Measurements from ENCODE around the gene SDHA.

DNA sequence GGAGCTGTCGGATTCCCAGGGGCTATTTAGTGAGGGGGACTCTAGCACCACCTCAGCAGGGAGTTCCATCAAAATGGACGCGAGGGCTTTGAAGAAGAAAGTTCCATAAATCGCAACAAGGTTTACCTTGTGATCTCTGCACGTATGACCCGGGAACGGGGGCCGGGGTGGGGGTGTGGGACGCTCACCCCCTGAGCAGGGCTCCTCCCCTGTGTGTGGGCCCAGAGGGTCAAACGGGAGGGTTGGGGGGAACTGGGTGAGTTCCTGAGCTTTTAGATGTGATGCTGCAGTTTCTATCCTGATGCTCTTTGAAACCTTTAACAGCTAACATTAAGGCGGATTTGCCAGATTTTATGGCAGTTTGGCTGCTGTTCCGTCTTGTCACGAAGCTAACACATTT is 45.7 kb upstream of the SDHA start:
- TF ChIP-seq, protein P1, sequence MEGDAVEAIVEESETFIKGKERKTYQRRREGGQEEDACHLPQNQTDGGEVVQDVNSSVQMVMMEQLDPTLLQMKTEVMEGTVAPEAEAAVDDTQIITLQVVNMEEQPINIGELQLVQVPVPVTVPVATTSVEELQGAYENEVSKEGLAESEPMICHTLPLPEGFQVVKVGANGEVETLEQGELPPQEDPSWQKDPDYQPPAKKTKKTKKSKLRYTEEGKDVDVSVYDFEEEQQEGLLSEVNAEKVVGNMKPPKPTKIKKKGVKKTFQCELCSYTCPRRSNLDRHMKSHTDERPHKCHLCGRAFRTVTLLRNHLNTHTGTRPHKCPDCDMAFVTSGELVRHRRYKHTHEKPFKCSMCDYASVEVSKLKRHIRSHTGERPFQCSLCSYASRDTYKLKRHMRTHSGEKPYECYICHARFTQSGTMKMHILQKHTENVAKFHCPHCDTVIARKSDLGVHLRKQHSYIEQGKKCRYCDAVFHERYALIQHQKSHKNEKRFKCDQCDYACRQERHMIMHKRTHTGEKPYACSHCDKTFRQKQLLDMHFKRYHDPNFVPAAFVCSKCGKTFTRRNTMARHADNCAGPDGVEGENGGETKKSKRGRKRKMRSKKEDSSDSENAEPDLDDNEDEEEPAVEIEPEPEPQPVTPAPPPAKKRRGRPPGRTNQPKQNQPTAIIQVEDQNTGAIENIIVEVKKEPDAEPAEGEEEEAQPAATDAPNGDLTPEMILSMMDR (IDR thresholded peaks at IDR 0.05): no peak
- TF ChIP-seq ZFX (IDR thresholded peaks at IDR 0.05; ENCODE audit: borderline replicate concordance): no peak

Measured in 22Rv1 (cell line).